Panc1 (cell line): ENCODE measurements around the gene MBTD1.

Source experiments
- CTCF ChIP-seq: fragments of 450-650 bp; IDR thresholded peaks from 2 replicates; pipeline ENCODE4 v1.5.1; 2017; ENCODE audit warnings: mild to moderate bottlenecking
- POLR2AphosphoS5 ChIP-seq: IDR thresholded peaks from 2 replicates; pipeline ENCODE4 v1.6.1; 2012; ENCODE audit warnings: mild to moderate bottlenecking, low read depth, low read length, moderate library complexity
- REST ChIP-seq, 2 experiments: IDR thresholded peaks; 2 replicates each; pipeline ENCODE4 v1.6.1; 2011 to 2012; ENCODE audit warnings: low read depth in 2 of 2, control low read depth in 1 of 2, low read length in 1 of 2, mild to moderate bottlenecking in 1 of 2, moderate library complexity in 1 of 2; ENCODE audit not compliant: insufficient read depth in 1 of 2

- TF ChIP-seq CTCF (no peak), POLR2AphosphoS5 (no peak), REST (IDR thresholded peaks at IDR 0.05; ENCODE audit: insufficient read depth in 1 of 2, low read depth in 2 of 2, low read length in 1 of 2) (no peak)
Observed at GRCh38 chr17:51240275-51240674, 19.6 kb downstream of the MBTD1 start.
